CD4-positive, alpha-beta memory T cell (primary cell): Measurements from ENCODE around the gene RBM20. TPM values are rescaled to one million over a fixed set of nuclear protein-coding genes. Genes with fewer than 3 reads are reported as not detected.
A peak's percentile ranks its signal among the peaks of the same experiment; 100 is the strongest.

Experiments used
- CTCF ChIA-PET: fragments of 350-600 bp; sonication (Branson Sonifier 250); formaldehyde crosslinking; loops from one replicate; lab custom pipeline; 2021; ENCODE audit warnings: inconsistent platforms; ENCODE audit not compliant: partially characterized antibody; lab: Charles Lee
- POLR2A ChIA-PET: fragments of 350-600 bp; sonication (Branson Sonifier 250); formaldehyde crosslinking; loops from one replicate; lab custom pipeline; 2021; ENCODE audit not compliant: partially characterized antibody; lab: Charles Lee
- DNase-seq, 5 donors: peaks; one replicate each; pipeline versions ENCODE4 v3.0.0 to v3.0.0-alpha.2; 2020 to 2022; ENCODE audit warnings: mixed read lengths in 1 of 5
- H3K27ac ChIP-seq: one replicate; pipeline ENCODE4 v1.7.0; 2013; ENCODE audit warnings: low read depth, low read length
- H3K27me3 ChIP-seq: 2 replicates; pipeline ENCODE4 v1.7.0; 2013; ENCODE audit warnings: mild to moderate bottlenecking, low read length, moderate library complexity; ENCODE audit not compliant: insufficient read depth
- H3K36me3 ChIP-seq: 2 replicates; pipeline ENCODE4 v1.7.0; 2013; ENCODE audit warnings: mild to moderate bottlenecking, low read length, moderate library complexity; ENCODE audit not compliant: insufficient read depth
- H3K4me1 ChIP-seq: 2 replicates; pipeline ENCODE4 v1.7.0; 2013; ENCODE audit warnings: mild to moderate bottlenecking, low read length, moderate library complexity; ENCODE audit not compliant: insufficient read depth
- H3K4me3 ChIP-seq, 2 donors: one replicate each; pipeline ENCODE4 v1.7.0; 2013; ENCODE audit warnings: low read length in 2 of 2, mild to moderate bottlenecking in 1 of 2
- H3K9me3 ChIP-seq, 2 donors: one replicate each; pipeline ENCODE4 v1.7.0; 2013; ENCODE audit warnings: low read length in 2 of 2, control low read depth in 1 of 2; ENCODE audit not compliant: control insufficient read depth in 1 of 2
- H3K27ac Mint-ChIP-seq, 7 donors: one replicate each; pipeline ENCODE4 v1.8.0; 2020 to 2021; ENCODE audit warnings: mixed read lengths in 7 of 7, mild to moderate bottlenecking in 6 of 7, inconsistent platforms in 3 of 7, moderate library complexity in 3 of 7
- H3K27me3 Mint-ChIP-seq, 2 donors: one replicate each; pipeline ENCODE4 v1.8.0; 2020 to 2021; ENCODE audit warnings: mixed read lengths in 2 of 2
- H3K36me3 Mint-ChIP-seq, 2 donors: one replicate each; pipeline ENCODE4 v1.8.0; 2020 to 2021; ENCODE audit warnings: mixed read lengths in 2 of 2, inconsistent platforms in 1 of 2, mild to moderate bottlenecking in 1 of 2
- H3K4me1 Mint-ChIP-seq, 4 donors: one replicate each; pipeline ENCODE4 v1.8.0; 2020 to 2021; ENCODE audit warnings: mixed read lengths in 4 of 4, mild to moderate bottlenecking in 1 of 4
- H3K4me3 Mint-ChIP-seq, 8 donors: one replicate each; pipeline ENCODE4 v1.8.0; 2020 to 2021; ENCODE audit warnings: mixed read lengths in 8 of 8, mild to moderate bottlenecking in 7 of 8, moderate library complexity in 6 of 8, inconsistent platforms in 3 of 8
- H3K9me3 Mint-ChIP-seq, 8 donors: one replicate each; pipeline ENCODE4 v1.8.0; 2020 to 2021; ENCODE audit warnings: mixed read lengths in 8 of 8, mild to moderate bottlenecking in 5 of 8, inconsistent platforms in 3 of 8, moderate library complexity in 1 of 8
- intact Hi-C: fragments of 100-400 bp; cut with micrococcal nuclease; formaldehyde crosslinking; loops from one replicate; pipeline ENCODE4 v1.15.1; 2023
- polyA plus RNA-seq, 2 donors: library from polyadenylated mRNA; unstranded; fragments of 300-500 nt; fragmentation: Illumina TruSeq; gene quantifications; one replicate each; pipeline ENCODE4 v1.2.3, GENCODE V29; 2021
- total RNA-seq, 2 experiments: library from RNA; stranded (reverse); gene quantifications; one replicate each; pipeline ENCODE4 v1.2.3, GENCODE V29; 2021

RBM20 gene
- total and polyA plus RNA-seq, 4 experiments from 2014 or later = 0.03 TPM; not detected in 3

GRCh38 chr10:110870823-110871297 is 226.7 kb downstream of the RBM20 start:
- peaks cover 0 to 3% (median 0%) of the 10 kb centered on the region in 8 donors for H3K9me3 Mint-ChIP-seq
- POLR2A ChIA-PET = interaction anchor here (0.6 to 5.7 kb wide), 20 partner anchors 9 to 199 kb away, joined by 3 to 214 read pairs (median 5); partner anchors contain the start of genes BBIP1 and SHOC2
- peak overlapping the region; percentile 91 to 100 (median 99) for H3K27ac Mint-ChIP-seq
- no peaks in the 10 kb centered on the region for H3K27me3 Mint-ChIP-seq
- peak overlapping the region; percentile 96 to 99 (median 96) for H3K4me3 Mint-ChIP-seq
- DNase-seq = peak in 1 of 5 donors; percentile 41
- Histone ChIP-seq H3K4me3 (peak overlapping the region; percentile 67 to 95), H3K27me3 (no peaks in the 10 kb centered on the region), H3K36me3 (no peaks in the 10 kb centered on the region), H3K27ac (peak overlapping the region; percentile 98), H3K4me1 (peaks cover 78% of the 10 kb centered on the region), H3K9me3 (no peaks in the 10 kb centered on the region)
- intact Hi-C loops = loop anchor here (1.0 kb wide), 1 partner anchor 11 kb away; no protein-coding TSS in a partner anchor
- peaks cover 5 to 30% of the 10 kb centered on the region in 2 donors for H3K36me3 Mint-ChIP-seq
- CTCF ChIA-PET = interaction anchor here (0.7 to 2.9 kb wide), 9 partner anchors 8 to 125 kb away, joined by 3 to 29 read pairs (median 4); no protein-coding TSS in a partner anchor
- peaks cover 50 to 87% (median 65%) of the 10 kb centered on the region in 4 donors for H3K4me1 Mint-ChIP-seq

DNA sequence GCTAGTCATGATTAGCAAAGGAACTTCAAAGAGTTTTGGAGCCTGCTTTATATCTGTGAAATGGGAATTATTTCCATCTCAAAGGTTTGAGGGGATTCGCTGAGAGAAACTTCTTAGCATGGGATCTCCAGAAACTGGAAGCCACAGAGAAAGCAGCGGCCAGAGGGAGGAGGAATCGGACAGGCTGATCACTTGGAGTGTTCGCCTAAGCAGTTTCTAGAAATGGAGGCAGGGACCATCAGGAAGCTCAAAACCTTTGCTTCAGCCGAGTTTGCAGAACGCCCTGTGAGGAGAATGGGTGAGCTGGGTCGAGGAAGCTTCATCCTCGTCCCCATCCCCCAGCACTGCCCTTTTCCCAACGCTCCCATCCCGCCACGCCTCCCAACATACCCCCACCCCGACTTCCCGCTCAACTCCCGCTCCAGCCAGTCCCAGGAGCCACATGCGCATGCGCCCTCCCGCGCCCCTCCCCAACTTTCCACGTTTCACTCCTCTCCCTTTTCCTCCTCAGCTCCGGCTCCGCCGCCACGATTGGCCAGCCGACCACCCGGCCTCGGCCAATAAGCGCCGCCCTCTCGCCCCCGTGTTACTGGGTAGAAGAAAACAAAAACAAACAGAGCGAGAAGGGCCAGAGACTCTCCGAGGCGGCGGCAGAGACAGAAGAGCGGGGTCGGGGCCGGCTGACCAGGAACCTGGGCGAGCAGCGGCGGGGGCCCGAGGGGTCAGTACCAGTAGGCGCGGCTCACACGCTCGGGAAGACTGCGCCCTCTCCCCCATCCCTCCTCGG is 227.4 kb downstream of the RBM20 start, which contains the start of gene PDCD4:
Gene PDCD4 (plus strand): TSS at position 631 of the 787 bp plus-strand sequence. CDS start 4,100 bp downstream, outside the sequence.
- peaks cover 5 to 35% of the 10 kb centered on the region in 2 donors for H3K36me3 Mint-ChIP-seq
- no peaks in the 10 kb centered on the region for H3K27me3 Mint-ChIP-seq
- ChIA-PET CTCF (interaction anchor here (0.6 to 2.9 kb wide), 11 partner anchors 9 to 126 kb away, joined by 3 to 29 read pairs (median 4); no protein-coding TSS in a partner anchor), POLR2A (interaction anchor here (0.6 to 4.1 kb wide), 26 partner anchors 9 to 199 kb away, joined by 3 to 214 read pairs (median 4); partner anchors contain the start of genes BBIP1 and SHOC2)
- no peaks in the 10 kb centered on the region for H3K9me3 ChIP-seq
- H3K27ac Mint-ChIP-seq = peak within 1 kb of the TSS; percentile 91 to 100 (median 99)
- H3K36me3 ChIP-seq = no peaks in the 10 kb centered on the region
- H3K27ac ChIP-seq = peak within 1 kb of the TSS; percentile 98
- H3K4me1 ChIP-seq = peaks cover 78% of the 10 kb centered on the region
- H3K9me3 Mint-ChIP-seq = peaks cover 0 to 3% (median 0%) of the 10 kb centered on the region in 8 donors
- no peaks in the 10 kb centered on the region for H3K27me3 ChIP-seq
- DNase-seq = peak; percentile 89 to 96 (median 92)
- H3K4me3 Mint-ChIP-seq = peak within 1 kb of the TSS; percentile 96 to 99 (median 96)
- intact Hi-C loops = loop anchor here (1.0 to 2.0 kb wide), 8 partner anchors 7 to 125 kb away; partner anchors contain the start of genes BBIP1 and SHOC2
- H3K4me3 ChIP-seq = peak within 1 kb of the TSS; percentile 67 to 95
- H3K4me1 Mint-ChIP-seq = peaks cover 44 to 86% (median 62%) of the 10 kb centered on the region in 4 donors

- Mint-ChIP-seq H3K27me3 (no peaks in the 10 kb centered on the region), H3K27ac (peak overlapping the region; percentile 91 to 99 (median 98)), H3K4me3 (peak overlapping the region; percentile 91 to 97 (median 94)), H3K4me1 (peaks cover 41 to 82% (median 59%) of the 10 kb centered on the region in 4 donors), H3K9me3 (peaks cover 0 to 3% (median 0%) of the 10 kb centered on the region in 8 donors), H3K36me3 (peaks cover 5 to 38% of the 10 kb centered on the region in 2 donors)
- H3K27me3 ChIP-seq = no peaks in the 10 kb centered on the region
- DNase-seq = peak; percentile 86 to 98 (median 90)
- peak overlapping the region; percentile 98 for H3K27ac ChIP-seq
- H3K9me3 ChIP-seq = no peaks in the 10 kb centered on the region
- peaks cover 78% of the 10 kb centered on the region for H3K4me1 ChIP-seq
- intact Hi-C loops = loop anchor here (1.0 to 2.0 kb wide), 7 partner anchors 8 to 126 kb away; partner anchors contain the start of genes BBIP1 and SHOC2
- ChIA-PET POLR2A (interaction anchor here (0.7 to 4.1 kb wide), 35 partner anchors 8 to 200 kb away, joined by 3 to 214 read pairs (median 4); partner anchors contain the start of genes BBIP1 and SHOC2), CTCF (interaction anchor here (0.9 to 2.9 kb wide), 14 partner anchors 8 to 127 kb away, joined by 3 to 29 read pairs (median 5); no protein-coding TSS in a partner anchor)
- H3K4me3 ChIP-seq = peak overlapping the region; percentile 67 to 95
- H3K36me3 ChIP-seq = no peaks in the 10 kb centered on the region
Measured at GRCh38 chr10:110872145-110872983, 228.2 kb downstream of the RBM20 start.

DNA sequence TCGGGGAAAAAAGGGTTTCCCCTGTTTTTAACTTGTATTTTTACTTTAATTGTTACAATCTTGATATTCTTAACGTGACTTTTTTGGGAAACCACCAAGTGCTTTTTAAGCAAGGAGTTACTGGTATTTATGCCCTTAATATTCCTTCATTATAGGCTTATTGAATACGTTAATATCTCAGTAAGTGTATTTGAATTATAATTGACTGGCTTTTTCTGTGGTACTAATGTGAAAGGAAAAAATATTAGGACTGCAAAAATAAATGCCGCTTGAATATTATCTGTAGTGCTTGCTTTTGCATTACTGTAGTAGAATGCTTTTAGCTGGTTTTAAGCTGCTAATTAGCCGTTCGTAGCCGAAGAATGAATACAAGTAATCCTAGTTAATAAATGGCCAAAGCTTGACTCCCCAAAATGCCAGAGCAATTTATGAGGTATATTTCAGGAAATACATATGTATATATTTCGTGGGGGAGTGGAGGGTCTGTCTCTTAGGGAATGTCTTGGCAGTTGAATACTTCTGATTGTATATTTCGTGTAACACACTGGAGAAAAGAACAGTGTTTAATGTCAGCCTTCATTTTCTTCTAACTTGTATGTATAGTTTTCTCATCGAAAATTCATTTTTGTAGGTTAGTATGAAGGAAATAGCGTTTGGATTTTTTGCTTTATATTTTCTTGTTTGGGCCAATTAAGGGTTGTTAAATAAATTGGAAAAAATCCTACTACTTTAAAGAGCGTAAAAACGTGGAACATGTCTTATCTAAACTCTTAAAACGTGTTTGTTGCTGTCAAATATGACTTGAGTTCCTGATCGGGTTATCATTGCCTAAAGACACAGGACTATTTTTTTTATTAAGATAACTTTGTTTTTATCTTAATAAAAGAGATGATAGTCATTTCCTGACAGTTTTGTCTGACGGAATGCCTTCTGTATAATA is 229.1 kb downstream of the RBM20 start:
- Histone ChIP-seq H3K4me3 (peak overlapping the region; percentile 67), H3K27me3 (no peaks in the 10 kb centered on the region), H3K36me3 (peaks cover 2% of the 10 kb centered on the region), H3K9me3 (no peaks in the 10 kb centered on the region), H3K27ac (peak overlapping the region; percentile 98), H3K4me1 (peaks cover 78% of the 10 kb centered on the region)
- POLR2A ChIA-PET = interaction anchor here (0.7 to 4.1 kb wide), 26 partner anchors 9 to 134 kb away, joined by 3 to 214 read pairs (median 4); partner anchors contain the start of genes BBIP1 and SHOC2
- intact Hi-C loops = loop anchor here (1.0 to 2.0 kb wide), 7 partner anchors 7 to 127 kb away; partner anchors contain the start of genes BBIP1 and SHOC2
- H3K27me3 Mint-ChIP-seq = no peaks in the 10 kb centered on the region
- DNase-seq = no peak
- CTCF ChIA-PET = interaction anchor here (0.9 to 2.3 kb wide), 12 partner anchors 9 to 128 kb away, joined by 3 to 17 read pairs (median 4); no protein-coding TSS in a partner anchor
- peak overlapping the region; percentile 91 to 99 (median 98) for H3K27ac Mint-ChIP-seq
- peaks cover 0 to 3% (median 0%) of the 10 kb centered on the region in 8 donors for H3K9me3 Mint-ChIP-seq
- peaks cover 41 to 82% (median 59%) of the 10 kb centered on the region in 4 donors for H3K4me1 Mint-ChIP-seq
- H3K4me3 Mint-ChIP-seq = peak overlapping the region; percentile 89 to 97 (median 92)
- peaks cover 10 to 47% of the 10 kb centered on the region in 2 donors for H3K36me3 Mint-ChIP-seq

DNA sequence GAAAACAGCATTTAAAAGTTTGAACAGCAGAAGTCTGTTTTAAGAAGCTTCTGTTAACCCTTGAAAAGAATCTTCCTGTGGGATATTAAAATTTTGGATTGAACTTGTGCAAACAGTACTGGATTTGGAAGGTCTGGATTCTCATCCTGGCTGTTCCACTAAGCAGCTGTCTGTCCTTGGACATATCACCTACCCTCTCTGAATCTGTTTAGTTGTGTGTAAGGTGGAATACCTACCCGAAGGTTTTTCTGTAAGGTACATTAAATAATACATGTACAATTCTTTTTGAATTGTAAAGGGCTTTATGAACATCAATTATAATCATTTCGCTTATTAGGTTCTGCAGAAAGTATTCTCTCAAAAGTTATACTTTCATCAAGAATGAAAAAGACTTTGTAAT is 229.8 kb downstream of the RBM20 start:
- H3K27me3 ChIP-seq = no peaks in the 10 kb centered on the region
- H3K4me1 ChIP-seq = peaks cover 78% of the 10 kb centered on the region
- peaks cover 0 to 3% (median 0%) of the 10 kb centered on the region in 8 donors for H3K9me3 Mint-ChIP-seq
- peaks cover 12 to 54% of the 10 kb centered on the region in 2 donors for H3K36me3 Mint-ChIP-seq
- H3K4me3 Mint-ChIP-seq = peak overlapping the region; percentile 80 to 95 (median 90)
- H3K9me3 ChIP-seq = no peaks in the 10 kb centered on the region
- H3K4me1 Mint-ChIP-seq = peaks cover 43 to 82% (median 59%) of the 10 kb centered on the region in 4 donors
- peak overlapping the region; percentile 98 for H3K27ac ChIP-seq
- DNase-seq = no peak
- CTCF ChIA-PET = interaction anchor here (1.0 to 2.3 kb wide), 6 partner anchors 9 to 124 kb away, joined by 3 to 17 read pairs (median 6); no protein-coding TSS in a partner anchor
- intact Hi-C loops = loop anchor here (2.0 kb wide), 1 partner anchor 39 kb away; no protein-coding TSS in a partner anchor
- no peaks in the 10 kb centered on the region for H3K27me3 Mint-ChIP-seq
- peaks cover 9% of the 10 kb centered on the region for H3K36me3 ChIP-seq
- POLR2A ChIA-PET = interaction anchor here (1.2 to 4.1 kb wide), 7 partner anchors 9 to 134 kb away, joined by 3 to 214 read pairs (median 12); no protein-coding TSS in a partner anchor
- H3K4me3 ChIP-seq = peak overlapping the region; percentile 17 to 65
- H3K27ac Mint-ChIP-seq = peak overlapping the region; percentile 91 to 95 (median 92)
